Tibial nerve (tissue), 4 donors: ENCODE data around the gene CCBE1. TPM values are rescaled to one million over a fixed set of nuclear protein-coding genes. Genes with fewer than 3 reads are reported as not detected.

Experiments used
- DNase-seq, 2 donors: peaks; one replicate each; pipeline ENCODE4 v3.0.0-alpha.2; 2019; ENCODE audit warnings: low spot score in 2 of 2
- H3K27ac ChIP-seq, 4 donors: fragments of 200-600 bp; sonication (generic) in 3 of 4; one replicate each; pipeline ENCODE4 v1.5.1; 2017 to 2019; ENCODE audit warnings: mild to moderate bottlenecking in 1 of 4
- H3K27me3 ChIP-seq, 2 donors: fragments of 200-600 bp; sonication (generic) in 1 of 2; one replicate each; pipeline versions ENCODE4 v1.5.1 to v1.6.0; 2017 to 2019
- H3K36me3 ChIP-seq, 3 donors: fragments of 200-600 bp; sonication (generic); one replicate each; pipeline ENCODE4 v1.5.1; 2018 to 2019
- H3K4me1 ChIP-seq, 4 donors: fragments of 200-600 bp; sonication (generic) in 3 of 4; one replicate each; pipeline ENCODE4 v1.5.1; 2017 to 2019
- H3K4me3 ChIP-seq, 4 donors: fragments of 200-600 bp; sonication (generic) in 3 of 4; one replicate each; pipeline ENCODE4 v1.5.1; 2017 to 2019; ENCODE audit warnings: mild to moderate bottlenecking in 1 of 4, moderate library complexity in 1 of 4
- H3K9me3 ChIP-seq, 4 donors: fragments of 200-600 bp; sonication (generic) in 3 of 4; one replicate each; pipeline ENCODE4 v1.5.1; 2017 to 2019
- CTCF ChIP-seq, 5 experiments: fragments of 200-600 bp in 3 of 5; fragments of 450-650 bp in 2 of 5; sonication (generic) in 3 of 5; IDR thresholded peaks; one replicate each; pipeline ENCODE4 v1.5.1; 2016 to 2019; ENCODE audit warnings: antibody characterized with exemption in 5 of 5, mild to moderate bottlenecking in 3 of 5, moderate library complexity in 2 of 5
- EP300 ChIP-seq, 2 donors: sonication (generic); formaldehyde crosslinking; IDR thresholded peaks; one replicate each; pipeline ENCODE4 v1.6.1; 2017; ENCODE audit warnings: antibody characterized with exemption in 2 of 2, mild to moderate bottlenecking in 1 of 2
- POLR2A ChIP-seq, 2 donors: fragments of 450-650 bp; IDR thresholded peaks; one replicate each; pipeline ENCODE4 v1.6.1; 2017; ENCODE audit warnings: antibody characterized with exemption in 2 of 2, mild to moderate bottlenecking in 2 of 2, moderate library complexity in 2 of 2
- WGBS, 2 donors: methylation state at CpG; one replicate each; pipeline ENCODE4 v1.1.5; 2018; 5-methylcytosine and 5-hydroxymethylcytosine counted together
- total RNA-seq, 4 donors: library from RNA; depleted of rRNA; stranded (reverse); fragments of >200 nt; gene quantifications; one replicate each; pipeline ENCODE4 v1.1.0, GENCODE V29; 2016

The CCBE1 gene
- total RNA-seq, 4 donors from 2014 or later = 0.30 to 3.9 (median 1.3) TPM

GRCh38 chr18:59432803-59433597 is 264.2 kb downstream of the CCBE1 start:
- Histone ChIP-seq H3K36me3 (no peaks in the 10 kb centered on the region), H3K4me1 (no peaks in the 10 kb centered on the region), H3K27me3 (no peaks in the 10 kb centered on the region), H3K27ac (no peak overlapping the region), H3K9me3 (no peaks in the 10 kb centered on the region), H3K4me3 (no peak overlapping the region)
- TF ChIP-seq POLR2A (IDR thresholded peaks at IDR 0.05) = no peak
- TF ChIP-seq CTCF (IDR thresholded peaks at IDR 0.05) = no peak
- no peak for TF ChIP-seq EP300 (IDR thresholded peaks at IDR 0.05)
- no peak for DNase-seq
- 55% methylated on average over 5 of the region's 5 CpGs for WGBS, 2 donors

- no peak for DNase-seq
- Histone ChIP-seq H3K36me3 (no peaks in the 10 kb centered on the region), H3K9me3 (no peaks in the 10 kb centered on the region), H3K27me3 (no peaks in the 10 kb centered on the region), H3K4me3 (no peak overlapping the region), H3K4me1 (no peaks in the 10 kb centered on the region), H3K27ac (no peak overlapping the region)
- TF ChIP-seq POLR2A (IDR thresholded peaks at IDR 0.05) (no peak), EP300 (IDR thresholded peaks at IDR 0.05) (no peak), CTCF (IDR thresholded peaks at IDR 0.05) (no peak)
- 24 to 50% methylated on average over 1 of the region's 1 CpG for WGBS, 2 donors
Measured at GRCh38 chr18:59431131-59431530, 266.1 kb downstream of the CCBE1 start.

- TF ChIP-seq POLR2A (IDR thresholded peaks at IDR 0.05) (no peak), CTCF (IDR thresholded peaks at IDR 0.05) (no peak), EP300 (IDR thresholded peaks at IDR 0.05) (no peak)
- Histone ChIP-seq H3K4me3 (no peak overlapping the region), H3K4me1 (no peaks in the 10 kb centered on the region), H3K9me3 (no peaks in the 10 kb centered on the region), H3K36me3 (no peaks in the 10 kb centered on the region), H3K27me3 (no peaks in the 10 kb centered on the region), H3K27ac (no peak overlapping the region)
- 66 to 77% methylated on average over 7 of the region's 7 CpGs for WGBS, 2 donors
- DNase-seq = no peak
Measured at GRCh38 chr18:59429608-59430007, 267.6 kb downstream of the CCBE1 start.

GRCh38 chr18:59428018-59428417 is 269.2 kb downstream of the CCBE1 start:
- TF ChIP-seq CTCF (IDR thresholded peaks at IDR 0.05) (no peak), EP300 (IDR thresholded peaks at IDR 0.05) (no peak), POLR2A (IDR thresholded peaks at IDR 0.05) (no peak)
- 82 to 93% methylated on average over 1 of the region's 1 CpG for WGBS, 2 donors
- DNase-seq = no peak

GRCh38 chr18:59426855-59427254 is 270.4 kb downstream of the CCBE1 start:
- TF ChIP-seq POLR2A (IDR thresholded peaks at IDR 0.05) (no peak), EP300 (IDR thresholded peaks at IDR 0.05) (no peak), CTCF (IDR thresholded peaks at IDR 0.05) (no peak)
- DNase-seq = no peak
- Histone ChIP-seq H3K4me3 (no peak overlapping the region), H3K27ac (no peak overlapping the region), H3K9me3 (no peaks in the 10 kb centered on the region), H3K27me3 (no peaks in the 10 kb centered on the region), H3K4me1 (no peaks in the 10 kb centered on the region), H3K36me3 (no peaks in the 10 kb centered on the region)
- WGBS, 2 donors = 83 to 91% methylated on average over 2 of the region's 2 CpGs

More at GRCh38 chr18:59428018-59428417, 269.2 kb downstream of the CCBE1 start:
- H3K27ac ChIP-seq = no peak overlapping the region
- no peak overlapping the region for H3K4me3 ChIP-seq
- no peaks in the 10 kb centered on the region for H3K27me3 ChIP-seq
- no peaks in the 10 kb centered on the region for H3K9me3 ChIP-seq
- H3K36me3 ChIP-seq = no peaks in the 10 kb centered on the region
- H3K4me1 ChIP-seq = no peaks in the 10 kb centered on the region
